HG02970 (cell line): ENCODE results near the gene ENTPD8.
"Not testable (repeated sequence)": the region's sequence is repeated elsewhere in the genome, so short reads cannot be mapped to it uniquely, and the experiment has no call there.

Experiments
- ATAC-seq: cut with Tn5 transposase; IDR thresholded peaks from one replicate; pipeline ENCODE4 v1.9.1; 2021; ENCODE audit warnings: mild to moderate bottlenecking, moderate library complexity, moderate number of reproducible peaks; ENCODE audit not compliant: unreplicated experiment, low FRiP score

Gene ENTPD8

DNA sequence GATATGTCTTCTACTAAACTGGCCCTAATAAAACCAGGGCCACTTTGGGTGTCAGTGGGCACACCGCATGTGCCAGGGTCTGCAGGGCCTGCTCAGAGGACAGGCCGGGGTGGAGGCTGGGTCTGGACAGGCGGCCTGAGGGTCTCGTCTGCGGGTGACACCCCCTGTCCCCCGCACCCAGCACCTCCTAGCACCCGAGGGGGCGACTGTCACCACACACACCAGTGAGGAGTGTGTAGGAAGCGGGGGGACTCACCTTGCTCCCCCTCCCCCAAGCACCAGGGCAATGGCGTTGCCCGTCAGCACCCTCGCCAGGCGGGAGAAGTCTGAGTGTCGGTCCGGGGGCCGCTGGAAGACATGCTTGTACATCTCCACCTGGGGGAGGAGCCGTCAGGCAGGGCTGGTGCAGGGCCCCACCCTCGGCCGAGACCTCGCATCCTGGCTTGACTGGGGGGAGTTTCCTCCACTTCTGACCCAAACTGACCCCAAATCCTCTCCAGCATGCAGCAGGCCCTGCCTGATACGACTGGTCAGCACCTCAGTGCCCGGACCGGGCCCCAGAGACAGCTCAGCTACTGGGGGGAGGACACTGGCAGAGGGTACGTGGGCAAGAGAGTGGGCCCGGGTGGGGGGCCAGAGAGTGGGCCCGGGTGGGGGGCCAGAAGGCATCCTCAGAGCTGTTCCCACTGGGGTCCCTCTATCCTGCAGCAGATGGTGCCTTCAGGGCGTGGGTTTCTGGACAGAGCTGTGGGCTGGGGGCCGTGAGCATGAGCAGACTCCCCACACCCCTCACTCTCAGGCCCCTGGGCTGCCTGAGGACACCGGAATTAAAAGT, 36.8 kb upstream of the ENTPD8 start:
- no peak for ATAC-seq

- ATAC-seq = no peak
Observed at GRCh38 chr9:137476856-137477255, 35.7 kb upstream of the ENTPD8 start.

GRCh38 chr9:137475666-137476065, 34.5 kb upstream of the ENTPD8 start:
- no peak for ATAC-seq

- no peak for ATAC-seq
Observed at GRCh38 chr9:137474271-137474670, 33.1 kb upstream of the ENTPD8 start.

- no peak for ATAC-seq
Observed at GRCh38 chr9:137470785-137471184, 29.6 kb upstream of the ENTPD8 start.

DNA sequence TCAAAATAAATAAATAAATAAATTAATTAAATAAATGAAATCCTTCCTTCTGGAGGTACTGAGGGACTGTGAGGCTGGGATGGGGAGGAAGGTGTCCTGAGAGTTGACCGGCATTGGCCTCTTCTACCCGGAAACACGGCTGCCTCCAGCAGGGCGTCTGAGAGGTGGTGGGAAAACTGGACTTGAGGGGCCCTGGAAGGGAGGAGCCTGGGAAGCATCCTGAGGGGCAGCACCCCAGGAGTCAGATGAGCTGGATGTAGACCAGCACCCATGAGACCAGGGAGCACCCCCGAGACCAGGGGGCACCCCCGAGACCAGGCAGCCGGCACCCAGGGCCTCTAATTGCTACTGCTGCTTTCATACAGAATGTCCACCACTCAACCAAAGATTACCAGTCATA, 26.7 kb upstream of the ENTPD8 start:
- ATAC-seq = no peak

DNA sequence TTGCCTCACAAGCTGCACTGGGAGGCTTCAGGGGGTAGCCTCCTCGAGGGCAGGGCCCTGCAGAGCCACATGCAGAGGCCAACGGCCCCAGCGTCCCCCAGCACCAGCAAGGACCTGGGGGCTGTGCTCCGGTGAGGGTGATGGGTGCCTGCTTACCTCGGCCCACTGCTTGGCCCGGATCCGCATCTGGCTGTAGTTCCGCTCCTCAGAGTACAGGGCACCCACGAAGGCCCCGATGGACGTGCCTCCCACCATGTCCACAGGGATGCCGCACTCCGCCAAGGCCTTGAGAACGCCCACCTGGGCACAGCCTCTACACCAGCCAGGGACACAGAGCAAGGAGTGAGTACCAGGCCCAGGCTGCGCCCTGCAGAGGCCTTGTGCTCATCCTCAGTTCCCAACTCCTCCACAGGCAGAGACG, 26.0 kb upstream of the ENTPD8 start:
- ATAC-seq = no peak

DNA sequence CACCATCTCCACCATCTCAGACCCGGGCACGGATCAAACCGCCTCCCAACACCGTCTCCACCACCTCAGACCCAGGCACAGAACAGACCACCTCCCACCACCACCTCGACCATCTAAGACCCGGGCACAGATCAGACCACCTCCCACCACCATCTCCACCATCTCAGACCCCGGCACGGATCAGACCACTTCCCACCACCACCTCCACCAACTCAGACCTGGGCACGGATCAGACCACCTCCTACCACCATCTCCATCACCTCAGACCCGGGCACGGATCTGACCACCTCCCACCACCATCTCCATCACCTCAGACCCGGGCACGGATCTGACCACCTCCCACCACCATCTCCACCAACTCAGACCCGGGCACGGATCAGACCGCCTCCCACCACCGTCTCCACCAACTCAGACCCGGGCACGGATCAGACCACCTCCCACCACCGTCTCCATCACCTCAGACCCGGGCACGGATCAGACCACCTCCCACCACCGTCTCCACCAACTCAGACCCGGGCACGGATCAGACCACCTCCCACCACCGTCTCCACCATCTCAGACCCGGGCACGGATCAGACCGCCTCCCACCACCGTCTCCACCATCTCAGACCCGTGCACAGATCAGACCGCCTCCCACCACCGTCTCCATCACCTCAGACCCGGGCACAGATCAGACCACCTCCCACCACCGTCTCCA, 25.4 kb upstream of the ENTPD8 start:
- ATAC-seq = not testable (repeated sequence)

- ATAC-seq = no peak
Observed at GRCh38 chr9:137465720-137466388, 24.7 kb upstream of the ENTPD8 start.

- no peak for ATAC-seq
Observed at GRCh38 chr9:137465000-137465719, 24.0 kb upstream of the ENTPD8 start.

GRCh38 chr9:137464291-137464999, 23.3 kb upstream of the ENTPD8 start:
- no peak for ATAC-seq

DNA sequence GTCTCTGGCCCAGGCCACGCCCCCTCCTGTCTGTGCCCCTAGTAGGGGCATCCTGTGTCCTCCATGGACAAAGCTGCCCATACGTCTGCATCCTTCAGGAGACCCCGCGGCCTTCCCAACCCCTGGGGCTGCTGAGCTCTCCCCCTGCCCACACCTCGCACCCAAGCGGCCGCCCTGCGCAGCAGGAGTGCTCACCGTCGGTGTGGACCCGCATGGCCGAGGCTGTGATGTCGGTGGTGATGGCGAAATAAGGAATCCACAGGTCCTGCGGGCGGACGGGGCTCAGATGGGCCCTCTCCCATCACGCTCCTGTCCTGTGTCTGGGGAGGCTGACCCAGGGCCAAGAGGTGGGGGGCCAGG, 22.8 kb upstream of the ENTPD8 start:
- no peak for ATAC-seq

GRCh38 chr9:137462986-137463930, 22.1 kb upstream of the ENTPD8 start:
- ATAC-seq = no peak

DNA sequence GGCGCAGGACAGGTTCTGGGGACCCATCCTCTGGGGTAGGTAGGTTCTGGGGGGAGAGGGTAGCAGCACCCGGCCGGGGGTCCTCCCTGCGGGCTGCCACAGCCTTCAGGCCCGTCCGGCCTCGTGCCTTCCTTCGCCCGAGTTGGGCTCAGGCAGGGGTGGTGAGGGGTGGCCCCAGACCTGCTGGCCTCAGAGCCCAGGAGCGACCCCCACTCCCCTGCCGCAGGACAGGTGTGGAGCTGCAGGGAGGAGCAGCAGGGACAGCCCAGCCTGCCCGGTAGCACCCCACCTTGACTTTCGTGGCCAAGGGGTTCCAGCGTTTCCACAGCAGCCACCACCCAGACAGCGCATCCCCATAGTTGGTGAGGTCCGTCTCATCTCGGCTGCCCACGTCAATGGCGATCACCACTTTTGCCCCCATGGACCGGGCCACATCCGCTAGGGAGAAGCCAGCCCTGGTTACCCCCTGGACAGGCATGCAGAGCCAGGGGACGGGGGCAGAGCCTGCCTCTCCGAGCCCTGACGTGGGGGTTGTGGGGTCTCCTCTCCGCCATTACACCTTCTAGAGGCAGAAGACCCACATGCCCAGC, 21.3 kb upstream of the ENTPD8 start:
- ATAC-seq = no peak

GRCh38 chr9:137461663-137462395, 20.7 kb upstream of the ENTPD8 start:
- no peak for ATAC-seq

GRCh38 chr9:137461316-137461662, 20.1 kb upstream of the ENTPD8 start:
- no peak for ATAC-seq

DNA sequence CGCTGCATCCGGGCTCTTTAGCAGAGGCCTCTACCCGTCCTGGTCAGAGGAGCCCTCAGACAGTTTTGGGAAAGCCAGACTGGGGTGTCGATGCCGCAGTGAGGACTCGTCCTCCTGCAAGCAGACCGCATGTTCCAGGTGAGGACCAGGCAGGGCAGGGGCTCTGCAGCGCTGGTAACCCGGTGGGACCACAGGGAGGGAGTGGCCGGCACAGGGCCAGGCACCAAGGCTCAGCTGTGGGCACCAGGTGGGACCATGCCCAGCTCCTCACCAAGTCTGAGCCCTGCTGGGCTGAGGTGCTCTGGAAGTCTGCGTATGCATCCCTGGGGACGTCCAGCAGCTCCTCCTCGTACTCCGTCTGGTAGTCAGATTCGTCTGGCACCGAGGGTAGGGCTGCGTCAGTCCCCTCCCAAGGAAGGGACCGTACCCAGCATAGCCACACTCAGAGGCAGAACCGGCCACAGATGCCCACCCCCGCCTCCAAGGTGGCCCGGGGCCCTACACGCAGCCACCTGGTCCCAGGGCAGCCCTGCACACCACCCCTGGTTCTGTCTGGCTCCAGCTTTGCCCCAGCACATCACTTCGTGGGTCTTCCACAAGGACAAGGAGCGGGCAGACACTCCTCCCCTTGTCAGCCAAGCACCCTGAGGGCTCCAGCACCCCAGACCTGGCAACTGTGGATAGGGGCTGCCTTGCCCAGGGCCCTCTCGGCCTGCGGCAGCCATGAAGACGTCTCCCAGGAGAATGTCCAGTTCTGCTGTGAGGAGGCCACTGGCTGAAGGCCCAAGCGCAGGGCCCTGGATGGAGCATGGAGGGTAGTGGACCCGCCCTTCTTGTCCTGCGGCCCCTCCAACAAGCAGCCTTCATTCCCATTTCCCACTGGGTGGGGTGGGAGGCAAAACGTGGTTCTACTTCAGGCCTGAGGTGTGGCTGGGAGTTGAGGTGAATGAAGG, 19.5 kb upstream of the ENTPD8 start:
- no peak for ATAC-seq
